Medulla oblongata (tissue), 1 donor: ENCODE data around the gene PLB1.

Source experiments
- DNase-seq: peaks from one replicate; pipeline ENCODE4 v3.0.0-alpha.2; 2015; ENCODE audit errors: extremely low spot score

PLB1 gene

DNA sequence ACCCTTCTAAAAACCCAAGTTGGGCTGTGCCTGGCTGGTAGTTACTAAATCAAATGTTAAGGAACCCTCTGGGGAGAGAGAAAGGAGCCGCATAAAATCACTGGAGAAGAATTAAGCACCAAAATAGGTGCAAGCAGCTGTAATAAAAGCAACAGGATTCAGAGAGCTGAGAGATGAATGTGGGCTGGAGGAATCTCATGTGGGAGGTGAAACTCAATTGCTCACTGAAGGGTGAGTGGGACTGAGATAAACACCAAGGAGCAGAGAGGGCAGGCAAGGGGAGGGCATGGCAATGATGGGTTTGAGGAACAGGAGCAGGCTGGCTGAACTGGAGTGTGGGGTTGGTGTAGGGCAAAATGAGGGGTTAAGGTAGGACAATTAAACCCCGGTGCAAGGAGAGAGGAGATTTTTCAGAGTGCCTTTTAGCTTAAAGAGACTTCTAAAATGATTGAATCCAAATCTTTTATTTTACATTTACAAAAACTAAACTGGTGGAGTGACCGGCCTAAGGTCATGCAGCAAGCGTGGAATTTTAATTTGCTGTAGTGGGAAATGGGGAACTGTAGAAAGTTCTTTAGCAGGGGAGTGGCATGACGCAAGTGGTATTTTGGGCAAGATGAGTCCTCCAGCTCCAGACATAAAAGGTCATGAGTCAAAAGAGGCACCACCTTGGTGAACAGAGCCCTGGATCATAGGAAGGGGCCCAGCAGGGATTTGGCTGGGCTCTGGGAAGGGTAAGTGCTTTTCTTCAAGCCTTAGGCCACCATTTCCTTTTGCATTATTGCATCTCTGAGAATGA is 10.5 kb downstream of the PLB1 start:
- DNase-seq = no peak

DNA sequence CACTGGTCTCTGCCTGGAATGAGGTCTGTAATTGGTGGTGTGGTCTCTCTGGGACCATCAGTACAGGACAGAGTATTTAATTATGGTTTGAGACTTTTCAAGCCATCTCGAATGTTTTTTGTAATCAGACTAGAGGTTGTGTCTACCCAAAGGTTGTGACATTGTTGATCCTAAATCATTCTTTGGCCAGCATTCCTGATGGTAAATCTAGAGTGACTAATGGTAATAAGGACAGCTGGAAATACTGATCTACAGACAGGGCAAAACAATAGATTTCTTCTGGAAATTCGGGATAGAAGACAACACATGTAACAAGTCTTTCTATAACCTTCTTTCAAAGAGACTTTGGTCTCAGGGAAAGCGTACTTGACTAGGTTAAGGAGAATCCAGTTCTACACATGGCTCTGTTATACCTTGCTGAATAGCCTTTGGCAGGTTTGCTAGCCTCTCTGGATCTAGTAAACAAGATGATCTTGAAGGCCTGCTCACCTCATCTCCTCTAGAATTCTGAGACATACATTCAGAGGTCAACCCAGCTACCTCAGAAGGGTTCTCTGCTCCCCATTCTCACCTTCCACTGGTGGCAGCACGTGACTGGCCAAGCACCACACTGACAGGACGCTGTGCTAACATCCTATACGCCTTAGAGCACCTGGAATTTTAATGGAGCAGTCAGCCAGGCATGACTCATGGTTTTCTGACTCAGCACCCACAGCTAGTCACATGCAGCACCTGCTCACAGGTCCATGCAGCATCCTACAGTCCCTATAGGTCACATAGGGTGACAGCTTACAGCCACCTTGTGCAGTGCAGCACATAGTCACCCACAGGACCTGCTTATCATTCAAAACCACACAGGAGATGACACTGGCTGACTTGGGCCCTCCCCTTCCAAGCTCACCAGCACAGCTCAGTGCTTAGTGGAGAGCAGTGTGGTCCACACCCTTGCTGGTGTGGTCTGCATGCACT is 12.2 kb downstream of the PLB1 start:
- no peak for DNase-seq

DNA sequence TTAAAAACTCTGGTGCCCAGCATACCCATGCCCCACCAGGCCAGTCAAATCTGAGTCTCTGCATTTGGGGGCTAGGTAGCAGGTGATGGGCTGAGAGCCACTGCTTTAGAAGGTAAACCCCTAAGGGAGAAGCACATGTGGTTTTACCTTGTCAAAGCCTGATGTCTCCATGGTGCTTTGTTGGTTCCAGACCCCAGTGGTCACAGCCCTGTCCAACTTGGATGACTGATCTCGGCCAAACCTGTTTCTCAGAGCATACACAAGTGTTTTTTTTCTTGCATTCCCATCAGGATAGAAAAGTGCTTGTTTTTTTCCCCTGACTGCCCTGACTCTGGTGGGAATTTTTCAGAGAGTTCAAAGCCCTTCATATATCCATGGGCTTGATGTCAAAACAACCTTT is 13.5 kb downstream of the PLB1 start:
- no peak for DNase-seq

DNA sequence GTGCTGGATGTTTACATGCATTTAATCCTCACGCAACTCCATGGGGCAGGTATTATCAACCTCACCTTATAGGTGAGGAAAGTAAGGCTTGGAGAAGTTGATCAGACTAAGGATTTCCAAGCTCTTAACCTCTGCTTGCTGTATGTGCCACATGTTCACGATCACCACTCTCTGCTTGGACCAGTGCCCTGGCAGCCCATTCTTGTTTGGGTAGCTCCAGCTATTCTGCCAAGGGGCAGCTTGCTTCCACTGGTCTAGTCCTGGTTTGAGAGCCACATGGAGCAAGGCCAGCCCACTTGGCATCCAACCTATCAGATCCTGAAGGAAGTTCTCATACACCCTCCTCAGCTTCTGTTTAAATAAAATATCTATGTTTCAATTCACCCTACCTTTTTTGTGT is 14.3 kb downstream of the PLB1 start:
- DNase-seq = peak; percentile 16

DNA sequence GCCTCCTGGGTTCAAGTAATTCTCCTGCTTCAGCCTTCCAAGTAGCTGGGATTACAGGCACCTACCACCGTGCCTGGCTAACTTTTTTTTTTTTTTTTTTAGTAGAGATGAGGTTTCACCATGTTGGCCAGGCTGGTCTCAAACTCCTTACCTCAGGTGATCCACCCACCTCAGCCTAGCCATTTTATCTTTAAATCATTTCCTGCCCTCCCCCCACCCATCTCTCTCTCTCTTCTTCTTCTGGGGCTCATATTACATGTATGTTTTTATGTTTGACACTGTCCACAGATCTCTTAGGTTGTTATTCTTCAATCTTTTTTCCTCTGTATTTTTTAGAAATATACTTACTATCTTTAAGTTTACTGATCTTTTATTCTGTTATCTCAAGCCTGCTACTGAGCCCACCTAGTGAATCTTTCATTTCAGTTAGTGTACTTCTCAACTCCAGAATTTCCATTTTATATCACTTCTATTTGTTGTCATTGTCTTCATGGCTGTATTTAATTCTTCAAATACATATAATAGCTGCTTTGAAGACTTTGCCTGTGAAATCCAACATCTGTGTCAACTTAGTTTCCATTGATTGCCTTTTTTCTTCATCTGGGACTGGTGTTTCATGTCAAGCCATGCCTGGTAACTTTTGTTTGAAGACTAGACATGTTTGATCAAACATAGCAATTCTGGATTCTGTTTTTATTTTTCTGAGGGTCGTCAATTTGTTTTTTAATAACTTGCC is 16.2 kb downstream of the PLB1 start:
- no peak for DNase-seq

DNA sequence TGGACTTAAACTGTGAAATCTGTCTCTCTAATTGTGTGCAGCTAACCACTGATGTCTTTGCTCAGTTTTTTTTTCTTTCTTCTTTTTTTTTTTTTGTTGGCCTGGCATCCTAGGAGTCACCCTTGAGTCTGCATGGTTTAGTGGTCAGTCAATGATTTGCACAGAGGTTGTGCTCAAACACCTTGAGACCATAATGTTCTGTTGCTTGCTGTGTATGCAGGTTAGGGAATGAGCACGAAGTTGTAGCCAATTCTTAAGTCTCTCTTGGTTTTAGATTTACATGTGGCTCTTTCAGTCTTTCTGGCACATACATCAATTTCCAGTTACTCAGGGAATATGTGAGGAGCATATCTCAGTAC is 16.7 kb downstream of the PLB1 start:
- DNase-seq = no peak

DNA sequence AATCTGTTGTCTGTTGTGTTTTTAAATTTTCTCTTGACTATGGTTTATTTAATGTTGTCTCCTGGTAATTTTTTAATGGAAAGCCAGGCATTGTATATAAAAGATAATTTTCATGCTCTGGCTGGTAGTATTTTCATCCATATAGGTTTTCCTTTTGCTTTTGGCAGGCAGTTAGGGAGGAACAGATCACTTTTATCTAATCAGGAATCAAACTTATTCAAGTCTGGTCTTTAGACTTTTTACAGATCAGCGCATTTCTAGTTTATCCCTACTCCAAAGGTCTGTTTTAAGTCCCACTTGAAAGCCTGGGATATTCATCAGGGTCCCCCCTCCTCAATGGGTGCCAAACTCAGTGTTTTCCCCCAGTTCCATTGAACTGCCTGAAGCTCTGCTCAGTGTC is 17.2 kb downstream of the PLB1 start:
- no peak for DNase-seq

DNA sequence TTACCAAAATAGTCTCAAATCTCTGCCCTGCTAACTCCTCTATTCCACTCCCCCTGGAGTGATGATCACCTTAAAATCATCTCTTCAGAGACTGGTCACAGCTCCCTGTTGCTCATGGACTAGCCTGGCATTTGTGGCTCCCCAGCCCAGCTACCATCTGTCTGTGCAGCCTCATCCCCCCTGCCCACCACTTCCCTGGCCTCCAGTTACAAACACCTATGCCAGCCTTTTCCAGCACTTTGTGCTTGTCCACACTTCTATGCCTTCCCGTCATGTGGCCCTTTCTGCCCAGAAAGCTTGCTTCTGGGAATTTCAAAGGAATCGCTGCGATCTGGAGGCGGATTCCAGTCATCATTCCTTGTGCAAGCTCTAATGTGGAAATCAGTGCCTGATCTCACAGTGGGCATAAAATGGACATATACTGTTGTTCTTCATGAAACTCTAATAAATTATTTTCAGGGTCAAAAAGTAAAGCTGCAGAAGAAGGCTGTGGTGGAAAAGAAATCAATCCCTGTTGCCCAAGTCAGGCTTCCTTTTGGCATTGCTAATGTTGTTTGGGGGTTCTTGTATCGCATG is 19.4 kb downstream of the PLB1 start:
- DNase-seq = no peak

DNA sequence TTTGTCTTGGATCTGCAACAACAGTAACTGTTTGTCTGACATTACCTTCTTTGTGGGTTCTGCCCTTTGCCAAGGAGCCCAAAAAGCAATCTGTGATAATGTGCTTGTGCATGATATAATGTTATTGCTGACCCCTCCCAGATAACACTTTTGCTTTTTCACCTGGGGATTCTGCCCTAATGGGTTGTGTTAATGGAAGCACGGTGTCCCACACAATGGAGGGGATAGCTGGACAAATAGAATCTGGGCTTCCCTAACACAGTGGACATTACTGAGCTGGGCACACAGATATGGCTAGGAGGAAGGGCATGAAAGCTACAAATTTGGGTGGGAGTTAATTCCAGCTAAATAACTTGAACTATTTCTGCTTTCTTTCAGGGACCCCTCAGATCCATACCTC is 20.6 kb downstream of the PLB1 start:
- no peak for DNase-seq

DNA sequence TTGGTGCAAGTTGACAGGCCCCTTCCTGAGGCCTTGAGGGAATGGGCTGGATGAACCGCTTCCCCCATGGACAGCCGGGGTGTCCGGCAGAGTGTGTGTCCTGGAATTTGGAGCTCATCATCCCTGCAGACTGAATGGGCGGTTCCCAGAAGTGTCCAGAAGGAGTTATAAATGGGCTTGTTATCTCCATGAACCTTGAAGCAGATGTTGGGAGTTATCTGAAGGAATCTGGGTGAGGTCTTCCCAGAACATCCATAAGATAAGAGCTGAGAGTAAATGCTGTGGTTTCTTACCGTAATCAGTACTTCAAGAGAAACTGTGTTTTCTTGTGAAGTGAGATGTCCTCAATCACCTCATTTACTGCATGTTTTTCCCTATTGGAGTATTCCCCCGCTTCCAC is 21.1 kb downstream of the PLB1 start:
- DNase-seq = no peak

DNA sequence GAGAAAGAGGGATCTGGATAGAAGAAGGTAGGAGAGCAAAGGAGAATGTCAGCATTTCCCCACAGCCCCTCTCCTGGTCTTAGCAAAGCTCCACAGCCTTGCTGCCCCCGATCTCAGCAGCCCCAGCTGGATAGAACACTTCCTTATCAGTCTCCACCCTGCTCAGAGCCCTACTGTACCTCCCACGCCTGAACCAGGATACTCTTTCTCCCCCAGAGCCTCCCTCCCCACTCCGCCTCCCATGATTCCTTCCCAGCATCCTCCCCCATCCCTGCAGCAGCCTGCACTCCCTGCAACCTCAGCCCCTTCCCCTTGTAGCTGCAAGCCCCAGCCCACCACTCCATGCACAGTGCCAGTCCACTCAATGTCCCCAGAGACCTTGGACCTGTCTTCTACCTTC is 25.8 kb downstream of the PLB1 start:
- DNase-seq = no peak

DNA sequence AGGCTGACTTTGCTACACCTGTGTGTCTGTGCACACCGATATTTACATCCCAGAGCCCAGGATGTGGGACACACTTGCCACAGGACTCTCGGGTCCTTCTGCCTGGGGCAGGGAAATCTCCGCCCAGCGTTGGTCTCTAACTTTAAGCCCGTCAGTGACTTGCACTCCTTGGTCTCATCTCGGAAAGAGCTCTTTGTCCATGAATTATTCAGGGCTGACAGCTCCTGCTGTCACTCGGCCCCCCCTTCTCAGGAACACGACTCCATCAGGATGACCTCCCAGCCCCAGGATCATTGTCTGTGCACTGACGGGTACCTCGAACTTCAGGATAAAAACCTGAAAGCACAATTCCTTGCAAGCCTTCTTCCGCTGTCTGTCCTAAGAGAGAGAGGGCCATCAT is 26.6 kb downstream of the PLB1 start:
- no peak for DNase-seq

DNA sequence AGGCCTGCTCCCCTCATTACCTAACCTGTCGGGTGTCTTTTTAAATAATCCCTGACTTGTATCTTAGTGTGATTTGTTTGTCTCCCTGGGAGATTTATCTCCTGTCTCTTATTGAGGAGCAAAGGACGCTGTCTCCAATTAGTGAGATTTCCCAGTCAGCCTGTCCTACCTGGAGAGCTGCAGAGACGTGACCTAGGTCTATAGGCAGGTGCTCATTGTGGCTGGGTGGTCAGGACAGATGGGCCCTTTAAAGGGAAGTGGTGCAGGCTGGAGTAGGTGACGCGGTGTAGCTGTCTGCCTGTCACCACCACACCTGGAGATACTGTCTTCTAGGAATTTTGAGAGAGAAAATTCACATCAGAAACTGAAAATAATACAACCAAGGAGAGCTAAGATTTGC is 28.0 kb downstream of the PLB1 start:
- no peak for DNase-seq

DNA sequence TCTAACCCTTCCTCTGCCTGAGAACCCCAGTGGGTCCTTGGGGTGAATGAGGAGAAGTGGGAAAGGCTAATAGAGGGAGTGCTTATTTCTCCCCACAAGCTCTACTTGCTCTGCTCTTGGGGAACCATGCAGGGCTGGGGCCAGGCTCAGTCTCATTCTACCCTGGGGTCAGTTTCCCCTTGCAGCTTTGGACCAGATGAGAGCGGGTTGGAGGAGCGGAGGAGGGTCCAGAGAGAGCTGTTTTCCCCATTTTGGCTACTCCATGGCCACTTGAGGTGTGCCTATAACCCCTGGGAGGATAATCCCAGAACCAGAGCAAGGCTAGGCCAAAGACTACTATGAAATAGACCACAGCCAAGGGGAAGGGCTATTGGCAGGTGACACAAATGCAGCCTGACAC is 29.6 kb downstream of the PLB1 start:
- DNase-seq = no peak

DNA sequence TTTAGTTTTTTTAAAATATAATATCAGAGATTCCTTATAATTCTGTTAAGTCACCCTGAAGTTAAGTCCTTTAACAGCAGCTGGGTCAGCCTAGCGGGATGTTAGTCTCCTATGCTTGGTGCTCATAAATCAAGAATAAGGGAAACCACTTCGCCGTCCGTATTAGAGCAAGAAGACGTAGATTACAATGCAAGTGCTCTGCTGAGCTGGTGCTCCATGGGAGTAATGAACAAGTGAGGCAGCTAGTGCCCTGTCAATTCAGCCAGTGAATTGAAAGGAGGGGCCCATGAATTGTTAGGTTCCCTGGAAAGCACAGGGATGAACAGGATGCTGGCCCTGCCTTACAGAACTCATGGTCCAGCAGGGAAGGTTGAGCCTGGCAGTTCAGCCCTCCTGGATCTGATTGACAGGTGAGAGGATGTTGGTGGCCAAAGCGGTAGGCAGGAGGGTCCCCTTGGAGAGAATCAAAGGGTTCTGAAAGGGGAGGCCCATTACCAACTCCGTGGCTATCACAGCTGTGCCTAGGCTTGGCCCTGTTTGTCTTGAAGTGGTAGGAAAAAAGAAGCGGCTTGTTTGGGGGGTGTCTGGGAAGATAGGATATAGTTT is 30.8 kb downstream of the PLB1 start:
- DNase-seq = no peak

DNA sequence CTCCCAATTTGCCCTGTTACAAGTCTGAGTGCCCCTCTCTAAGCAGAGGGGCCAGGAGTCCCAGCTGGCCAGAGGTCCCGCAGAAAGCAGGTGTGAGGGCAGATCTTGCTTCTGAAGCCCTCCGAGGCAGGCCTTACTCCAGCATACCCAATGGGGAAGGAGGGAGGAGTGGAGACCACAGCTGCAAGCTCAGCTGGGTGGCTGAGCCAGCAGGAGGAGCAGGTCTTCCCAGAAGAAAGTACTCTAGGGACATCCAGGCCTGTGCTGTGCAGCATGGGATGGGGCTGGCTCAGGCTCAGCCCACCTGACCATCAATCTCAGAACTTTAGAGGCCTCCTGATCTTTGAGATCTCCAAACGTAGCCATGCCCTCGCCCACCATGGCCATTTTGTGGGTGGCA is 31.3 kb downstream of the PLB1 start:
- no peak for DNase-seq

DNA sequence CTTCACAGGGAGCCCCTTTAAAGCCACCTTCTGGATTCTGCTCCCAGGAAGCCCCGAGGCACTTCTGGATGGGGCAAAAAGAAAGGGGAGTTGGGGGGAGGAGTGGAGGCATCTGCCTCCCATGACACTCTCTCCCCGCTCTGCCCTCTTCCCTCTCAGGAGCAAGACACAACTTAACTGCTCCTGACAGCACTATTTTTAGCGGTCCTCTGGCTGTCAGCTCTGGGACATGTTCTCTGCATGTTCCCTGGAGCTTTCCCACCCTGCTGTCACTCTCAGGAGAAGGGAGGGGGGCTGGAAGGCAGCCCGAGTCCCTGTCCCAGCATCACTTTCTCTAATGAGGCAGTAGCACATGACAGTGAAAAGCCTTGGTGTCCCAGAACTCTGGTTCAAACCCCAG is 32.3 kb downstream of the PLB1 start:
- no peak for DNase-seq

DNA sequence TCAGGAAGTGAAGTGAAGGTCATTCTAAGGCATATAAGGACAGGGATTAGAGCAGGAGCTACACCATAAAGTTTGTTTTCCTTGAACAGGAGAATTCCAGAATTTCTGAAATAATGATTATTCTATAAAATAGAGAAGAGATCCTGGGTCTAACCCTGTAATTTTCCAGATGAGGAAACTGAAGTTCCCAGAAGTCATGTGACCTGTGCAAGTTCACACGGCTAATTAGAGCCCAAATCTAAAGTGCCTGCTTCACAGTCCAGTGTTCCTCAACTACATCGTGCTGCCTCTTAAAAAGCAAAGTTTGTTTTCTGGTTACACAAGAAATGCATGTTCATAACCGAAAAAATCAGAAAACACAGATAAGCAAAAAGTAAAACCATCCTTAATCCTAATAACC is 34.9 kb downstream of the PLB1 start:
- no peak for DNase-seq

DNA sequence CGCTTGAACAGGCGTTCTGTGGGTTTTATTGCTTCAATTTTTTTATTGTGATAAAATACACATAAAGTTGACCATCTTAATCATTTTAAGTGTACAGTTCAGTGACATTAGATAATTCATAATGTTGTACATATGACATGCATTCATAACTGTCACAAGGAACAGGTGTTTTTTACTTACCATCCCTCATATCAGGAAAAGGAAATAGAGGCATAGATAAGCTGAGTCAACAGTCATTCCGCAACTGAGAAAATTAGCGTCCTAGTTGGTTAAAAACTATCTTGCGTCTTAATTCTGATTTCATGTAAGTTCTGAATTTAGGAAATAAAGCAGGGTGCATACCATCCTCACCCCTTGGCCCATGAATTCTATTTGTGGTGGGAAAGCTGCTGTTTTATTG is 36.5 kb downstream of the PLB1 start:
- no peak for DNase-seq

DNA sequence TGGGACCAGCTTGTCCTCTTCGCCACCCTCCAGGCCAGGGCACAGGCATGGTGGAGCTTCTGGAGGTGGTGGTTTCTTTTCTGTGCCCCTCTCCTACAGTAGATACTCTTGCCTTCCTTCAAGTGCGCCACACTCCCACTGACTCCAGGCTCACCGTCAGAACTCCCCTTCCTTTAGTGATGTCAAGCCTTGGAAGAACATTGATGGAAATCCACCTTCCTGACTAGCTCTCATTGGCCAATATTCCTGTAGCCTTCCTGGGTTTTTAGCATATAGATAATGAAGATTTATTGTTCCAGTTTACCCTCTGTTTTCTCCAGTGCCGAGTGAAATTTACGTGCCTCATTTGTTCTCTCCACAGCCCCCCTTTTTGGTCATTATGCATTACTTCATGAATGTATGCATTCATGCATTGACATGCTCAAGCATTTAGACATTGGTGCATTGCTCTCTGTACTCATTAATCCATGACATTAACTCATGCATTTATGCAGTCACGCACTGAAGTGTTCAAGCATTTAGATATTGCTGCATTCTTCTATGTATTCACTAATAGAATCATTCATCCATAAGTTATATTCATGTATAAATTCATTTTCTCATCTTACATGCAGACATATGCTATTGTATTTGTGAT is 37.3 kb downstream of the PLB1 start:
- DNase-seq = no peak

DNA sequence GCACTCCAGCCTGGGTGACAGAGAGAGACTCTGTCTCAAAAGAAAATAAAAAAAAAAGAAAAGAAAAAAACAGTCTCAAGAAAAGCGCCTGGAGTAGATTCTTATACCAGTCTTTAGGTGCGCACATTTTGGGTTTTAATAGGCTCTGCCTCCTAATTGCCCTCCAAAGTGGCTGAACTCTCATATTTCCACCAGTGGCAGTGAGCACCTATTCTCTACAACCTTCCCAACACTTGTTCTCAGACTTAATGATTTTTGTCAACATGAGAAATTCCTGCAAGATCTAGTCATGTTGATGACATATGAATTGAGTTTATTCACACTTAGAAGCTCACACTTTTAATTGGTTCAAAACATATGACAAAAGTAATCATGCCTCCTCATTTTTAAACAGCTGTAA is 39.0 kb downstream of the PLB1 start:
- no peak for DNase-seq
